Body of pancreas (tissue), 4 donors: Measurements from ENCODE around the gene ALPK1.

Source experiments
- POLR2A ChIP-seq, 3 donors: fragments of 450-650 bp; IDR thresholded peaks; one replicate each; pipeline ENCODE4 v1.6.1; 2016; ENCODE audit warnings: antibody characterized with exemption in 3 of 3, mild to moderate bottlenecking in 2 of 3
- TF ChIP-seq, protein P1 (sequence below), 7 experiments: fragments of 450-650 bp in 4 of 7; fragments of 200-600 bp in 3 of 7; sonication (generic) in 3 of 7; IDR thresholded peaks; one replicate each; pipeline ENCODE4 v1.5.1; 2016 to 2019; ENCODE audit warnings: antibody characterized with exemption in 7 of 7

DNA sequence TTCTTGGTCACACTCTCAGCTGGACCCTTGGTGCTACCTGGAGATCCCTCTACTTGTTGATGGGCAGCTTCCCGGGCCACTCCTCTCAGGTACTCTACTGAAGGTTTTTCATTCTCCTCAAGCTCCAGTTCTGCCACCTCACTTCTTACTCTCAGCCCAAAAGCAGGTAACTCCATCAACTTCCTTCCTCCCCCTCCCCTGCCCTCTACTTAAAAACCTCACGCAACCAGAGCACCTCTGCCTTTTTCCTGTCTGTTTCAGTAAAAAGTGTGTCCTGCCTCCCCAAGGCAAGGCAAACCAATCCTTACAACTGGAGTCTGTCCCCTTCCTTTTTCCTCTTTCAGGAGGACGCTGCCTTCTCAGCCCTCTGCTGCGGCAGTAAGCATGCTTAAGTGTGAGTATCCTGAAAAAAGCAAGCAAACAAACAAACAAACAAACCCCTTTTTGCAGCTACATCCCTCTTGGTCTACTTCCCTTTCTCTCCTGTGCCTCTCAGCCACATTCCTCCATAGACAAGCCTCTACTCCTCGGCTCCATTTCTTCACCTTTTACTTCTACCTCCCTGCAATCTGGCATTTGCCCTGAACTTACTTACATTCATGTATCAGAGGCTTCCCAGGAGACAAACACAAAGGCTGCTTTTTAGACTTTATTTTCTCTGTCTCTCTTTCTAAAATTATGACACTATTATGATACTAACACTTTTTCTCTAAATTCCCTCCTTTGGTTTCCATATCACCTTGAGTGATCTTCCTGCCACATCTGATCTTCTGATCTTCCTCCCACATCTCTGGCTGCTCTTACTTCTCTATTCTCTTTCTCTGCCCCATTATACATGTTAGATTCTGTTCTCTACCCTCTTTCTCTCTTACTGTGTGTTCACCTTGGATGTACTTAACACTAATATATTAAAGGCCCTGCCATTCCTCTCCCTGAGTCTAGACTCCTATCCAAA, 5.4 kb downstream of the ALPK1 start:
- TF ChIP-seq POLR2A (IDR thresholded peaks at IDR 0.05): no peak
- TF ChIP-seq, protein P1, sequence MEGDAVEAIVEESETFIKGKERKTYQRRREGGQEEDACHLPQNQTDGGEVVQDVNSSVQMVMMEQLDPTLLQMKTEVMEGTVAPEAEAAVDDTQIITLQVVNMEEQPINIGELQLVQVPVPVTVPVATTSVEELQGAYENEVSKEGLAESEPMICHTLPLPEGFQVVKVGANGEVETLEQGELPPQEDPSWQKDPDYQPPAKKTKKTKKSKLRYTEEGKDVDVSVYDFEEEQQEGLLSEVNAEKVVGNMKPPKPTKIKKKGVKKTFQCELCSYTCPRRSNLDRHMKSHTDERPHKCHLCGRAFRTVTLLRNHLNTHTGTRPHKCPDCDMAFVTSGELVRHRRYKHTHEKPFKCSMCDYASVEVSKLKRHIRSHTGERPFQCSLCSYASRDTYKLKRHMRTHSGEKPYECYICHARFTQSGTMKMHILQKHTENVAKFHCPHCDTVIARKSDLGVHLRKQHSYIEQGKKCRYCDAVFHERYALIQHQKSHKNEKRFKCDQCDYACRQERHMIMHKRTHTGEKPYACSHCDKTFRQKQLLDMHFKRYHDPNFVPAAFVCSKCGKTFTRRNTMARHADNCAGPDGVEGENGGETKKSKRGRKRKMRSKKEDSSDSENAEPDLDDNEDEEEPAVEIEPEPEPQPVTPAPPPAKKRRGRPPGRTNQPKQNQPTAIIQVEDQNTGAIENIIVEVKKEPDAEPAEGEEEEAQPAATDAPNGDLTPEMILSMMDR (IDR thresholded peaks at IDR 0.05): no peak
